ENCODE data around the gene WDR93.

GRCh38 chr15:89664441-89665350 lies 25.9 kb upstream of the WDR93 start:
- no peak for TF ChIP-seq CTCF (IDR thresholded peaks at IDR 0.05; ENCODE audit: low read depth, low read length, poor library complexity, severe bottlenecking)
- no peak for TF ChIP-seq EZH2phosphoT487 (IDR thresholded peaks at IDR 0.05; ENCODE audit: borderline replicate concordance, low read length)
